Mesendoderm (in vitro differentiated cells): ENCODE measurements around the gene CMTM4.
A peak's percentile ranks its signal among the peaks of the same experiment; 100 is the strongest.

Experiments
- DNase-seq: peaks from one replicate; pipeline ENCODE4 v3.0.0; 2013
- H2AK5ac ChIP-seq: 2 replicates; pipeline ENCODE4 v1.6.1; 2013; ENCODE audit warnings: low read length, inconsistent platforms
- H2BK120ac ChIP-seq: 2 replicates; pipeline ENCODE4 v1.6.1; 2013; ENCODE audit warnings: low read depth, mild to moderate bottlenecking, low read length, moderate library complexity, mixed read lengths
- H2BK15ac ChIP-seq: replicated peaks from 2 replicates; pipeline ENCODE4 v1.6.1; 2013; ENCODE audit warnings: low read depth, mild to moderate bottlenecking, moderate library complexity
- H2BK5ac ChIP-seq: 2 replicates; pipeline ENCODE4 v1.6.1; 2013; ENCODE audit warnings: low read length, inconsistent platforms
- H3K18ac ChIP-seq: 2 replicates; pipeline ENCODE4 v1.6.1; 2013; ENCODE audit warnings: mild to moderate bottlenecking, low read length, mixed read lengths
- H3K23ac ChIP-seq: one replicate; pipeline ENCODE4 v1.6.1; 2013; ENCODE audit warnings: low read length
- H3K27ac ChIP-seq: 2 replicates; pipeline ENCODE4 v1.5.1; 2013; ENCODE audit warnings: low read depth, mild to moderate bottlenecking, inconsistent platforms, low read length, moderate library complexity
- H3K27me3 ChIP-seq: 2 replicates; pipeline ENCODE4 v1.6.1; 2013; ENCODE audit warnings: low read length, control low read depth, mild to moderate bottlenecking, inconsistent platforms; ENCODE audit not compliant: insufficient read depth, poor library complexity
- H3K36me3 ChIP-seq: 2 replicates; pipeline ENCODE4 v1.6.1; 2013; ENCODE audit warnings: low read length, inconsistent platforms; ENCODE audit not compliant: control insufficient read depth, insufficient read depth
- H3K4ac ChIP-seq: one replicate; pipeline ENCODE4 v1.6.1; 2013; ENCODE audit warnings: low read depth, mild to moderate bottlenecking, low read length, moderate library complexity
- H3K4me1 ChIP-seq: 2 replicates; pipeline ENCODE4 v1.6.1; 2013; ENCODE audit warnings: low read depth, low read length, inconsistent platforms; ENCODE audit not compliant: control insufficient read depth
- H3K4me2 ChIP-seq: 2 replicates; pipeline ENCODE4 v1.6.1; 2013; ENCODE audit warnings: low read length
- H3K4me3 ChIP-seq: 2 replicates; pipeline ENCODE4 v1.5.1; 2013; ENCODE audit warnings: mild to moderate bottlenecking, low read length
- H3K56ac ChIP-seq: one replicate; pipeline ENCODE4 v1.6.1; 2013; ENCODE audit warnings: low read length
- H3K79me1 ChIP-seq: 2 replicates; pipeline ENCODE4 v1.6.1; 2013; ENCODE audit warnings: low read length, inconsistent platforms
- H3K79me2 ChIP-seq: 2 replicates; pipeline ENCODE4 v1.6.1; 2013; ENCODE audit warnings: mild to moderate bottlenecking, low read length; ENCODE audit not compliant: control insufficient read depth, insufficient read depth
- H3K9ac ChIP-seq: 2 replicates; pipeline ENCODE4 v1.6.1; 2013; ENCODE audit warnings: low read length, inconsistent platforms
- H4K5ac ChIP-seq: one replicate; pipeline ENCODE4 v1.6.1; 2013; ENCODE audit warnings: low read length
- H4K8ac ChIP-seq: one replicate; pipeline ENCODE4 v1.6.1; 2013; ENCODE audit warnings: low read depth, mild to moderate bottlenecking, control low read depth, low read length, moderate library complexity
- WGBS: extraction: QIAGEN DNeasy Blood & Tissue Kit; methylation state at CpG from one replicate; pipeline ENCODE4 v1.1.7; 2013; ENCODE audit warnings: low lambda C conversion rate, missing lambda C conversion rate; ENCODE audit not compliant: insufficient coverage; ENCODE audit errors: extremely low coverage; 5-methylcytosine and 5-hydroxymethylcytosine counted together

Gene CMTM4

DNA sequence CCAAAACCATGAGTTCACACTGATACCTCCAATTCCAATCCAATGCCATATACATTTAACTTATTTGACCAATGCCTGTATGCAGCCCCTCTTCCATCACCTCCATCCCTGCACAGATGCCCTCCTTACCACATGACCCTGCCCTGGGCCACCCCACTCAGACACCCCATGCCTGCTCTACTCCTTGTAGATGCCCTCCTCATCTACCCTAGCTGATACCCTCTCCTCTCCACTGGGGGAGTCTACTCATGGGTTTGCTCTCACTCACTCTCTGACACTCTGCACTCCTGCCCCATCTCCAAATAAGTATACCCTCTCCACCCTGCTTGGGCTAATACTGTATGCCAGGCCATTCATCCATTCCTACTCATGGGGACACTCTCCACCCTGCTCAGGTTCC lies 16.0 kb upstream of the CMTM4 start:
- no peak overlapping the region for H4K5ac ChIP-seq

DNA sequence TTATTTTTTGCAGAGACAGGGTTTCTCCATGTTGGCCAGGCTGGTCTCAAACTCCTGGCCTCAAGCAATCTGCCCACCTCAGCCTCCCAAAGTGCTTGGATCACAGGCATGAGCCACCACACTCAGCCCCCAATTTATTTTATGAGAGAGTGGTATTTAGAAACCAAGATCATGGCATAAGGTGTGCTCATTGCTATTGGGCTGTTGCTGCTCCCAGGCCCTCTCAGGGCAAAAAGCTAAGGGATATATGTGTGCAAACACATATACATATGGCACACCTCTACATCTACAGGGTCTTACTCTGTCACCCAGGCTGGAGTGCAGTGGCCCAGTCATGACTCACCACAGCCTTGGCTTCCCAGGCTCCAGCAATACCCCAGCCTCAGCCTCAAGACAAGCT lies 15.0 kb upstream of the CMTM4 start:
- no peak overlapping the region for H3K27ac ChIP-seq
- H3K36me3 ChIP-seq: no peaks in the 10 kb centered on the region
- no peak overlapping the region for H3K4me3 ChIP-seq
- no peaks in the 10 kb centered on the region for H3K4me1 ChIP-seq
- H3K27me3 ChIP-seq: no peaks in the 10 kb centered on the region
- no peak overlapping the region for H3K4me2 ChIP-seq
- H3K79me1 ChIP-seq: no peaks in the 10 kb centered on the region
- no peak overlapping the region for H2AK5ac ChIP-seq
- DNase-seq: no peak
- no peak overlapping the region for H3K23ac ChIP-seq
- no peak overlapping the region for H3K4ac ChIP-seq
- H3K79me2 ChIP-seq: no peaks in the 10 kb centered on the region
- no peak overlapping the region for H2BK120ac ChIP-seq
- H2BK15ac ChIP-seq: no peak overlapping the region
- H3K9ac ChIP-seq: no peak overlapping the region
- H3K56ac ChIP-seq: no peak overlapping the region
- no peak overlapping the region for H2BK5ac ChIP-seq
- no peak overlapping the region for H3K18ac ChIP-seq
- H4K8ac ChIP-seq: no peak overlapping the region
- no peak overlapping the region for H4K5ac ChIP-seq

More for the DNA sequence above, 16.0 kb upstream of the CMTM4 start:
- DNase-seq: no peak
- H2BK120ac ChIP-seq: no peak overlapping the region
- no peak overlapping the region for H2AK5ac ChIP-seq
- H3K56ac ChIP-seq: no peak overlapping the region
- no peaks in the 10 kb centered on the region for H3K27me3 ChIP-seq
- no peaks in the 10 kb centered on the region for H3K79me1 ChIP-seq
- H2BK15ac ChIP-seq: no peak overlapping the region
- no peak overlapping the region for H3K18ac ChIP-seq
- no peak overlapping the region for H2BK5ac ChIP-seq
- no peak overlapping the region for H3K23ac ChIP-seq
- H3K4me1 ChIP-seq: no peaks in the 10 kb centered on the region
- peaks cover 2% of the 10 kb centered on the region for H3K36me3 ChIP-seq
- H4K8ac ChIP-seq: no peak overlapping the region
- no peak overlapping the region for H3K4ac ChIP-seq
- no peak overlapping the region for H3K27ac ChIP-seq
- H3K4me3 ChIP-seq: no peak overlapping the region
- no peaks in the 10 kb centered on the region for H3K79me2 ChIP-seq
- no peak overlapping the region for H3K4me2 ChIP-seq
- H3K9ac ChIP-seq: no peak overlapping the region

DNA sequence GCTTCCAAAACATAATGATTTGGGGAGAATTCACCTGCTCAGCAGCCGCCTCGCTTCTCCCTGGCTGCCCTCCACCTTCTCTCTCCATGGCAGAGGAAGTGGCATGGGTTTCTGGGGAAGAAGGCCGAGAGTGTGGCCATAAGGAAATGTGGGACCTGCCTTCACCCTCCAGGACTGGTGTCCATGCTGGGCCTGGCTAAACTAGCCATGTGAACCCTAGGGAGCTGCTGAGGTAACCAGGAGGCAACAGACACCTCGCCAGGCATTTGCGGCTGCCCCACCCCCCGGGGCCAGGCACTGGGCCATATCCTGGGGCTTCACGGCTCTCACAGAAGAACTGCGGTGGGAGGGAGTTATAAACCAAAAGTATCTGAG lies 9.9 kb upstream of the CMTM4 start:
- no CpG with 5 or more reads among the region's 8 CpGs for WGBS
- no peak overlapping the region for H3K23ac ChIP-seq
- H2BK15ac ChIP-seq: no peak overlapping the region
- H4K5ac ChIP-seq: no peak overlapping the region
- H3K9ac ChIP-seq: no peak overlapping the region
- no peak overlapping the region for H3K18ac ChIP-seq
- H2BK5ac ChIP-seq: no peak overlapping the region
- H3K4ac ChIP-seq: no peak overlapping the region
- H3K79me2 ChIP-seq: no peaks in the 10 kb centered on the region
- no peaks in the 10 kb centered on the region for H3K27me3 ChIP-seq
- H4K8ac ChIP-seq: no peak overlapping the region
- no peak overlapping the region for H3K4me3 ChIP-seq
- H3K4me1 ChIP-seq: no peaks in the 10 kb centered on the region
- peak overlapping the region; percentile 64 for H3K56ac ChIP-seq
- no peak overlapping the region for H2AK5ac ChIP-seq
- no peaks in the 10 kb centered on the region for H3K79me1 ChIP-seq
- no peak for DNase-seq
- no peaks in the 10 kb centered on the region for H3K36me3 ChIP-seq
- H2BK120ac ChIP-seq: no peak overlapping the region
- no peak overlapping the region for H3K27ac ChIP-seq
- no peak overlapping the region for H3K4me2 ChIP-seq

DNA sequence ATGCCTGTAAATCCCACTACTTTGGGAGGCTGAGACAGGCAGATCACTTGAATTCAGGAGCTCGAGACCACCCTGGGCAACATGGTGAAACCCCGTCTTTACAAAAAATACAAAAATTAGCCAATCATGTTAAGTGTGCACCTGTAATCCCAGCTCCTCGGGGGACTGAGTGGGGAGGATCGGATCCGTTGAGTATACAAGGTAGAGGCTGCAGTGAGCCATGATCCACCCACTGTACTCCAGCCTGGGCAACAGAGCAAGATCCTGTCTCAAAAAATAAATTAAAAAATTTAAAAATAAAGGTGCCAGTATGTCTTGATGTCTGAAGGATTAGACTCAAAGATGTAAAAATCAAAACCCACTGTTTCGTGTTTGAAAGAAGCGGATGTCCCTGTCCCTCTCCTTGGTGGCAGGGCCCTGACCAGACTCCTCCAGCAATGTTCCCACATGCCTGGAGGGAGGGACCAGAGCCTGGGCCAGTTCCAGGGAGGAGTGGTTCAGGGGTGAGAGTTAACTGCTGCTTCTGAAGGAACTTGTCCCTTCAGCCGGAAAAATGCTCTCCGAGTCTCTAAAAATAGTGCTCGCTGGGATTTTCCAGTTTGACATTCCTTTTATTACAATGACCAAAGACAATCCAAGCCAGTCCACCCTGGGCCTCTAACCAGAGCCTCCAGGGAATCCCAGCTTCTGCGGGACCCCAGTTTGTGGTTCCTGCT lies 9.4 kb upstream of the CMTM4 start:
- Histone ChIP-seq H3K4ac (no peak overlapping the region), H3K23ac (no peak overlapping the region), H3K4me1 (no peaks in the 10 kb centered on the region), H3K36me3 (no peaks in the 10 kb centered on the region), H3K27ac (no peak overlapping the region), H3K18ac (no peak overlapping the region), H2BK5ac (no peak overlapping the region), H3K4me2 (no peak overlapping the region), H3K27me3 (no peaks in the 10 kb centered on the region), H4K5ac (no peak overlapping the region), H3K4me3 (no peak overlapping the region), H2AK5ac (no peak overlapping the region), H3K79me2 (no peaks in the 10 kb centered on the region), H4K8ac (no peak overlapping the region), H3K56ac (no peak overlapping the region), H3K9ac (no peak overlapping the region), H3K79me1 (no peaks in the 10 kb centered on the region), H2BK15ac (no peak overlapping the region), H2BK120ac (no peak overlapping the region)
- no peak for DNase-seq
- WGBS: no CpG with 5 or more reads among the region's 11 CpGs

DNA sequence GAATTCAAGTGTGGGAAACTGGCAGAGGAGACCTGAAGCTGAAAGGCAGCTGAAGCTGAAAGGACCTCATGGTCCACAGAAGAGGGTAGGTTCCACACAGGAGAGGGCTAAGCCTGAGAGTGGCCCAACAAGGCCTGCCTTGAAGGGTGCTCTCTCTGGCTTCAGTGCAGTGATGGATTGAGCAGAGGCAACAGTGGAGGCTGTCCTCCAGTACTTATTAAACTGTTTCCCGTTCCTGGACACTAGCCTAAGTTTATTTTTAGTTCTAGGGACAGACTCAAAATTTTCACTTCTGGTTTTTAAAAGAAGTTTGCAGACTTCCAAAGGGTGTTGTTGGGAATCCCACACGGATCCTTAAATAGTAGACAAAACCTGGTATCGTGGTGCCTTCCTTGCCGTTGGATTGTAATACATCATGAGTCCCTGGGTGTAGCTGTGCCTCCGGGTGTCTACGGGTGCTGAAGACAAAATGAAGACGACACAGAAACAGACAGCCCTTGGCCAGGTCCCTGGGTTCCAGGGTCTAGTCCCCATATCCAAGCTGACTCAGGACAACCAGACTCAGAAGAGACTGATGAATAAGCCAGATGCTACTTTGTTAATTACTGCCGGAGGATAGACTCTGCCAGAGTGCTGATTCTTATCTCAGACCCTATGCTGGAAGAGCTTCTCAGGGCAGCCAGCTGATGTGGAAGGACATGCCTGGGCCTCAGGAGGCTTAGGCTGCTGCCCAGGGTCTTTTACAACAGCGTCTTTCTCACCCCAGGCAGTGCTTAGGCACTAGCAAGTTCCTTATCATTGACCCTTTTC lies 7.1 kb upstream of the CMTM4 start:
- H3K4ac ChIP-seq: no peak overlapping the region
- H3K56ac ChIP-seq: no peak overlapping the region
- H4K8ac ChIP-seq: no peak overlapping the region
- H3K18ac ChIP-seq: no peak overlapping the region
- no peaks in the 10 kb centered on the region for H3K79me2 ChIP-seq
- H2BK15ac ChIP-seq: no peak overlapping the region
- H3K9ac ChIP-seq: no peak overlapping the region
- no CpG with 5 or more reads among the region's 9 CpGs for WGBS
- H3K4me1 ChIP-seq: no peaks in the 10 kb centered on the region
- no peak overlapping the region for H2AK5ac ChIP-seq
- no peaks in the 10 kb centered on the region for H3K79me1 ChIP-seq
- no peak overlapping the region for H2BK5ac ChIP-seq
- no peak overlapping the region for H3K4me2 ChIP-seq
- no peak overlapping the region for H4K5ac ChIP-seq
- no peaks in the 10 kb centered on the region for H3K36me3 ChIP-seq
- H3K27ac ChIP-seq: no peak overlapping the region
- DNase-seq: peak; percentile 40
- H3K23ac ChIP-seq: no peak overlapping the region
- no peak overlapping the region for H2BK120ac ChIP-seq
- no peaks in the 10 kb centered on the region for H3K27me3 ChIP-seq
- H3K4me3 ChIP-seq: no peak overlapping the region

DNA sequence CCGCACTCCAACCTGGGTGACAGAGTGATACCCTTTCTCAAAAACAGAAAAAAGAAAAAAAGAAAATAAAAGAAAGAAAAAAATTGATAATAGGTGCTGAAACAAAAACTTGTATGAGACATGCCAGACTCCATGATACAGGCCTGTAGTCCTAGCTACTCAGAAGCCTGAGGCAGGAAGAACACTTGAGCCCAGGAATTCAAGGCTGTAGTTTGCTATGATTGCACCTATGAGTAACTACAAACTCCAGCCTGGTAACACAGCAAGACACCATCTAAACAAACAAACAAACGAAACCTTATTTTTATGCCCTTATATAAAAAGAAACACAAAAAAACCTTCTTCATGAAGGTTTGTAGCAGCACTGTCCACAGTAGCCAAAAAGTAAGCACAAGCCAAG lies 5.0 kb upstream of the CMTM4 start:
- Histone ChIP-seq H4K5ac (no peak overlapping the region), H3K4me2 (no peak overlapping the region), H2BK15ac (no peak overlapping the region), H3K79me2 (no peaks in the 10 kb centered on the region), H2AK5ac (no peak overlapping the region), H2BK5ac (no peak overlapping the region), H3K27ac (no peak overlapping the region), H3K56ac (no peak overlapping the region), H3K18ac (no peak overlapping the region), H2BK120ac (no peak overlapping the region), H3K27me3 (no peaks in the 10 kb centered on the region), H3K4ac (no peak overlapping the region), H3K36me3 (no peaks in the 10 kb centered on the region), H3K4me1 (no peaks in the 10 kb centered on the region), H3K4me3 (no peak overlapping the region), H3K23ac (no peak overlapping the region), H3K79me1 (no peaks in the 10 kb centered on the region), H4K8ac (no peak overlapping the region), H3K9ac (no peak overlapping the region)
- DNase-seq: no peak
- no CpG with 5 or more reads among the region's 2 CpGs for WGBS
